Natural killer cell treated with Interleukin-12 subunit alpha and Interleukin-12 subunit beta and Interleukin-15 and Interleukin-18, amount 100 ng/mL, for 72 hours (primary cell): ENCODE data around the gene CHCHD3. TPM values are rescaled to one million over a fixed set of nuclear protein-coding genes. Genes with fewer than 3 reads are reported as not detected.
"Not testable (repeated sequence)": the region's sequence is repeated elsewhere in the genome, so short reads cannot be mapped to it uniquely, and the experiment has no call there.

Source experiments
- ATAC-seq, 2 donors: fragments of 150-1000 bp; cut with Tn5 transposase in 1 of 2; sonication (Bioruptor Pico), chemical (Tn5 transposase) in 1 of 2; 2 replicates each; pipeline ENCODE4 v1.10.0; 2021
- DNase-seq: peaks from one replicate; pipeline ENCODE4 v3.0.0; 2022; ENCODE audit warnings: low spot score
- H3K27ac Mint-ChIP-seq, 2 donors: 1 replicate in 1 of 2; 2 replicates in 1 of 2; pipeline ENCODE4 v1.8.0; 2022; ENCODE audit warnings: mixed read lengths in 2 of 2, mild to moderate bottlenecking in 1 of 2, moderate library complexity in 1 of 2
- H3K27me3 Mint-ChIP-seq, 2 donors: 1 replicate in 1 of 2; 2 replicates in 1 of 2; pipeline ENCODE4 v1.8.0; 2022; ENCODE audit warnings: mixed read lengths in 2 of 2
- H3K36me3 Mint-ChIP-seq: one replicate; pipeline ENCODE4 v1.8.0; 2022; ENCODE audit warnings: mixed read lengths
- H3K4me1 Mint-ChIP-seq, 2 donors: 1 replicate in 1 of 2; 2 replicates in 1 of 2; pipeline ENCODE4 v1.8.0; 2022; ENCODE audit warnings: low read depth in 2 of 2, mixed read lengths in 2 of 2, mild to moderate bottlenecking in 1 of 2
- H3K4me3 Mint-ChIP-seq: one replicate; pipeline ENCODE4 v1.8.0; 2022; ENCODE audit warnings: mixed read lengths
- H3K9me3 Mint-ChIP-seq: 2 replicates; pipeline ENCODE4 v1.8.0; 2022; ENCODE audit warnings: mixed read lengths
- total RNA-seq, 2 donors: library from RNA; stranded (reverse); gene quantifications; one replicate each; pipeline ENCODE4 v1.2.3, GENCODE V29; 2022

CHCHD3 gene
- total RNA-seq, 2 donors from 2014 or later: 58.8 to 96.1 TPM

- not testable (repeated sequence) for DNase-seq, H3K27me3 Mint-ChIP-seq, H3K9me3 Mint-ChIP-seq, H3K27ac Mint-ChIP-seq, H3K4me3 Mint-ChIP-seq, ATAC-seq, H3K36me3 Mint-ChIP-seq
- H3K4me1 Mint-ChIP-seq: peaks cover 20 to 21% of the 10 kb centered on the region in 2 donors
Measured at GRCh38 chr7:132902294-132902693, 179.6 kb downstream of the CHCHD3 start.

- Mint-ChIP-seq H3K36me3 (no peaks in the 10 kb centered on the region), H3K27ac (no peak overlapping the region), H3K9me3 (no peaks in the 10 kb centered on the region), H3K27me3 (no peaks in the 10 kb centered on the region), H3K4me3 (no peak overlapping the region), H3K4me1 (peaks cover 12 to 14% of the 10 kb centered on the region in 2 donors)
- no peak for ATAC-seq
- DNase-seq: no peak
Measured at GRCh38 chr7:132901241-132901640, 180.6 kb downstream of the CHCHD3 start.

GRCh38 chr7:132899833-132900232 lies 182.1 kb downstream of the CHCHD3 start:
- no peaks in the 10 kb centered on the region for H3K27me3 Mint-ChIP-seq
- no peak overlapping the region for H3K4me3 Mint-ChIP-seq
- no peak overlapping the region for H3K27ac Mint-ChIP-seq
- no peaks in the 10 kb centered on the region for H3K9me3 Mint-ChIP-seq
- no peak for DNase-seq
- H3K4me1 Mint-ChIP-seq: peaks cover 6 to 7% of the 10 kb centered on the region in 2 donors
- peaks cover 4% of the 10 kb centered on the region for H3K36me3 Mint-ChIP-seq
- no peak for ATAC-seq

- H3K4me1 Mint-ChIP-seq, ATAC-seq, H3K27ac Mint-ChIP-seq, H3K9me3 Mint-ChIP-seq, H3K27me3 Mint-ChIP-seq, DNase-seq, H3K4me3 Mint-ChIP-seq, H3K36me3 Mint-ChIP-seq: not testable (repeated sequence)
Measured at GRCh38 chr7:132898641-132899175, 183.2 kb downstream of the CHCHD3 start.

- no peaks in the 10 kb centered on the region for H3K27me3 Mint-ChIP-seq
- DNase-seq: no peak
- no peak overlapping the region for H3K4me3 Mint-ChIP-seq
- H3K9me3 Mint-ChIP-seq: no peaks in the 10 kb centered on the region
- H3K36me3 Mint-ChIP-seq: peaks cover 4% of the 10 kb centered on the region
- no peak for ATAC-seq
- H3K4me1 Mint-ChIP-seq: peaks cover 3 to 4% of the 10 kb centered on the region in 2 donors
- H3K27ac Mint-ChIP-seq: no peak overlapping the region
Measured at GRCh38 chr7:132897093-132897687, 184.7 kb downstream of the CHCHD3 start.

- peaks cover 4% of the 10 kb centered on the region for H3K36me3 Mint-ChIP-seq
- H3K4me3 Mint-ChIP-seq: no peak overlapping the region
- ATAC-seq: no peak
- H3K9me3 Mint-ChIP-seq: no peaks in the 10 kb centered on the region
- H3K27me3 Mint-ChIP-seq: no peaks in the 10 kb centered on the region
- peaks cover 3 to 4% of the 10 kb centered on the region in 2 donors for H3K4me1 Mint-ChIP-seq
- no peak for DNase-seq
- H3K27ac Mint-ChIP-seq: no peak overlapping the region
Measured at GRCh38 chr7:132895231-132895630, 186.7 kb downstream of the CHCHD3 start.

GRCh38 chr7:132893560-132893959 lies 188.3 kb downstream of the CHCHD3 start:
- Mint-ChIP-seq H3K36me3 (peaks cover 4% of the 10 kb centered on the region), H3K4me1 (peaks cover 3 to 4% of the 10 kb centered on the region in 2 donors), H3K9me3 (no peaks in the 10 kb centered on the region), H3K27ac (no peak overlapping the region), H3K4me3 (no peak overlapping the region), H3K27me3 (no peaks in the 10 kb centered on the region)
- ATAC-seq: no peak
- no peak for DNase-seq

GRCh38 chr7:132892744-132893143 lies 189.1 kb downstream of the CHCHD3 start:
- DNase-seq, H3K4me3 Mint-ChIP-seq, H3K9me3 Mint-ChIP-seq, H3K27ac Mint-ChIP-seq, H3K27me3 Mint-ChIP-seq, H3K4me1 Mint-ChIP-seq, H3K36me3 Mint-ChIP-seq, ATAC-seq: not testable (repeated sequence)

- H3K36me3 Mint-ChIP-seq: peaks cover 4% of the 10 kb centered on the region
- no peaks in the 10 kb centered on the region for H3K27me3 Mint-ChIP-seq
- H3K9me3 Mint-ChIP-seq: no peaks in the 10 kb centered on the region
- no peak overlapping the region for H3K4me3 Mint-ChIP-seq
- DNase-seq (no peak), ATAC-seq (no peak)
- peaks cover 3 to 4% of the 10 kb centered on the region in 2 donors for H3K4me1 Mint-ChIP-seq
- no peak overlapping the region for H3K27ac Mint-ChIP-seq
Measured at GRCh38 chr7:132891554-132891953, 190.3 kb downstream of the CHCHD3 start.

GRCh38 chr7:132882714-132883428 lies 199.0 kb downstream of the CHCHD3 start:
- Mint-ChIP-seq H3K27me3 (no peaks in the 10 kb centered on the region), H3K9me3 (no peaks in the 10 kb centered on the region), H3K27ac (peak overlapping the region; percentile 25 to 34), H3K36me3 (no peaks in the 10 kb centered on the region), H3K4me1 (peaks cover 25 to 34% of the 10 kb centered on the region in 2 donors), H3K4me3 (peak overlapping the region; percentile 53)
- ATAC-seq: peak; percentile 50 to 59
- DNase-seq: no peak

GRCh38 chr7:132881317-132881716 lies 200.6 kb downstream of the CHCHD3 start:
- Mint-ChIP-seq H3K4me3 (no peak overlapping the region), H3K36me3 (no peaks in the 10 kb centered on the region), H3K4me1 (peaks cover 25 to 39% of the 10 kb centered on the region in 2 donors), H3K9me3 (no peaks in the 10 kb centered on the region), H3K27me3 (no peaks in the 10 kb centered on the region), H3K27ac (no peak overlapping the region)
- ATAC-seq (no peak), DNase-seq (no peak)

- Mint-ChIP-seq H3K27me3 (no peaks in the 10 kb centered on the region), H3K27ac (no peak overlapping the region), H3K4me1 (peaks cover 25 to 37% of the 10 kb centered on the region in 2 donors), H3K9me3 (no peaks in the 10 kb centered on the region), H3K36me3 (peaks cover 2% of the 10 kb centered on the region), H3K4me3 (no peak overlapping the region)
- DNase-seq (no peak), ATAC-seq (no peak)
Measured at GRCh38 chr7:132879579-132879978, 202.3 kb downstream of the CHCHD3 start.

- Mint-ChIP-seq H3K4me3 (no peak overlapping the region), H3K27ac (no peak overlapping the region), H3K9me3 (no peaks in the 10 kb centered on the region), H3K36me3 (peaks cover 6% of the 10 kb centered on the region), H3K4me1 (peaks cover 14 to 28% of the 10 kb centered on the region in 2 donors), H3K27me3 (no peaks in the 10 kb centered on the region)
- ATAC-seq (no peak), DNase-seq (no peak)
Measured at GRCh38 chr7:132878204-132878919, 203.5 kb downstream of the CHCHD3 start.

- Mint-ChIP-seq H3K4me3 (no peak overlapping the region), H3K36me3 (peaks cover 6% of the 10 kb centered on the region), H3K27ac (no peak overlapping the region), H3K4me1 (peaks cover 6 to 20% of the 10 kb centered on the region in 2 donors), H3K27me3 (no peaks in the 10 kb centered on the region), H3K9me3 (no peaks in the 10 kb centered on the region)
- no peak for ATAC-seq
- DNase-seq: no peak
Measured at GRCh38 chr7:132877573-132877972, 204.3 kb downstream of the CHCHD3 start.
